ENCODE measurements around the gene GBE1.
"Not testable (repeated sequence)": the region's sequence is repeated elsewhere in the genome, so short reads cannot be mapped to it uniquely, and the experiment has no call there.

GBE1 gene

GRCh38 chr3:81765400-81765799, 4.0 kb upstream of the GBE1 start:
- DNase-seq (ENCODE audit: low spot score), result no peak
- Mint-ChIP-seq H3K9me3 (no peaks in the 10 kb centered on the region), H3K4me1 (ENCODE audit: low read depth) (peaks cover 14% of the 10 kb centered on the region), H3K36me3 (ENCODE audit: low read depth) (peaks cover 4% of the 10 kb centered on the region), H3K27ac (no peak overlapping the region), H3K4me3 (no peak overlapping the region), H3K27me3 (ENCODE audit: low read depth) (peaks cover 1% of the 10 kb centered on the region)

- Mint-ChIP-seq H3K4me3 (no peak overlapping the region), H3K27me3 (ENCODE audit: low read depth) (no peaks in the 10 kb centered on the region), H3K27ac (no peak overlapping the region), H3K4me1 (ENCODE audit: low read depth) (peaks cover 18% of the 10 kb centered on the region), H3K9me3 (no peaks in the 10 kb centered on the region), H3K36me3 (ENCODE audit: low read depth) (peaks cover 10% of the 10 kb centered on the region)
- DNase-seq (ENCODE audit: low spot score), result no peak
Observed at GRCh38 chr3:81764665-81765064, 3.2 kb upstream of the GBE1 start.

- H3K9me3 Mint-ChIP-seq, result peaks cover under 1% of the 10 kb centered on the region
- no peak overlapping the region for H3K27ac Mint-ChIP-seq
- H3K36me3 Mint-ChIP-seq (ENCODE audit: low read depth), result peaks cover 17% of the 10 kb centered on the region
- H3K27me3 Mint-ChIP-seq (ENCODE audit: low read depth), result no peaks in the 10 kb centered on the region
- DNase-seq (ENCODE audit: low spot score), result no peak
- H3K4me3 Mint-ChIP-seq, result no peak overlapping the region
- peaks cover 20% of the 10 kb centered on the region for H3K4me1 Mint-ChIP-seq (ENCODE audit: low read depth)
Observed at GRCh38 chr3:81764002-81764401, 2.6 kb upstream of the GBE1 start.

GRCh38 chr3:81763001-81763400, 1.6 kb upstream of the GBE1 start:
- peaks cover 27% of the 10 kb centered on the region for H3K36me3 Mint-ChIP-seq (ENCODE audit: low read depth)

GRCh38 chr3:81761904-81762580, 597 bp upstream of the GBE1 start:
- H3K9me3 Mint-ChIP-seq, result peaks cover 11% of the 10 kb centered on the region
- peak overlapping the region; percentile 86 for H3K27ac Mint-ChIP-seq
- H3K27me3 Mint-ChIP-seq (ENCODE audit: low read depth), result no peaks in the 10 kb centered on the region
- H3K4me1 Mint-ChIP-seq (ENCODE audit: low read depth), result peaks cover 22% of the 10 kb centered on the region
- DNase-seq (ENCODE audit: low spot score), result no peak
- H3K36me3 Mint-ChIP-seq (ENCODE audit: low read depth), result peaks cover 37% of the 10 kb centered on the region
- peak overlapping the region; percentile 89 for H3K4me3 Mint-ChIP-seq

More at GRCh38 chr3:81763001-81763400, 1.6 kb upstream of the GBE1 start:
- Mint-ChIP-seq H3K4me3 (peak overlapping the region; percentile 23), H3K27ac (peak overlapping the region; percentile 67), H3K27me3 (ENCODE audit: low read depth) (no peaks in the 10 kb centered on the region), H3K4me1 (ENCODE audit: low read depth) (peaks cover 21% of the 10 kb centered on the region), H3K9me3 (peaks cover 9% of the 10 kb centered on the region)
- DNase-seq (ENCODE audit: low spot score), result no peak

GRCh38 chr3:81760215-81760614, 1.2 kb downstream of the GBE1 start:
- Mint-ChIP-seq H3K4me1 (ENCODE audit: low read depth) (peaks cover 26% of the 10 kb centered on the region), H3K36me3 (ENCODE audit: low read depth) (peaks cover 48% of the 10 kb centered on the region), H3K4me3 (peak overlapping the region; percentile 89), H3K27ac (peak overlapping the region; percentile 97), H3K9me3 (peaks cover 11% of the 10 kb centered on the region), H3K27me3 (ENCODE audit: low read depth) (no peaks in the 10 kb centered on the region)
- no peak for DNase-seq (ENCODE audit: low spot score)

- H3K36me3 Mint-ChIP-seq (ENCODE audit: low read depth), result peaks cover 61% of the 10 kb centered on the region
- peaks cover 25% of the 10 kb centered on the region for H3K9me3 Mint-ChIP-seq
- H3K27me3 Mint-ChIP-seq (ENCODE audit: low read depth); H3K27ac Mint-ChIP-seq; DNase-seq (ENCODE audit: low spot score); H3K4me3 Mint-ChIP-seq: not testable (repeated sequence)
- H3K4me1 Mint-ChIP-seq (ENCODE audit: low read depth), result peaks cover 29% of the 10 kb centered on the region
Observed at GRCh38 chr3:81758771-81759170, 2.7 kb downstream of the GBE1 start.

- no peak for DNase-seq (ENCODE audit: low spot score)
- peaks cover 65% of the 10 kb centered on the region for H3K36me3 Mint-ChIP-seq (ENCODE audit: low read depth)
- peaks cover 25% of the 10 kb centered on the region for H3K9me3 Mint-ChIP-seq
- H3K27me3 Mint-ChIP-seq (ENCODE audit: low read depth), result no peaks in the 10 kb centered on the region
- no peak overlapping the region for H3K27ac Mint-ChIP-seq
- peaks cover 34% of the 10 kb centered on the region for H3K4me1 Mint-ChIP-seq (ENCODE audit: low read depth)
- H3K4me3 Mint-ChIP-seq, result no peak overlapping the region
Observed at GRCh38 chr3:81758275-81758674, 3.2 kb downstream of the GBE1 start.

GRCh38 chr3:81753416-81754027, 7.9 kb downstream of the GBE1 start:
- no peak for DNase-seq (ENCODE audit: low spot score)
- H3K9me3 Mint-ChIP-seq, result peaks cover 19% of the 10 kb centered on the region
- no peaks in the 10 kb centered on the region for H3K27me3 Mint-ChIP-seq (ENCODE audit: low read depth)
- H3K27ac Mint-ChIP-seq, result no peak overlapping the region
- H3K36me3 Mint-ChIP-seq (ENCODE audit: low read depth), result peaks cover 43% of the 10 kb centered on the region
- peaks cover 18% of the 10 kb centered on the region for H3K4me1 Mint-ChIP-seq (ENCODE audit: low read depth)
- no peak overlapping the region for H3K4me3 Mint-ChIP-seq

- Mint-ChIP-seq H3K27ac (no peak overlapping the region), H3K9me3 (peaks cover 13% of the 10 kb centered on the region), H3K4me3 (no peak overlapping the region), H3K4me1 (ENCODE audit: low read depth) (peaks cover 16% of the 10 kb centered on the region), H3K36me3 (ENCODE audit: low read depth) (peaks cover 36% of the 10 kb centered on the region), H3K27me3 (ENCODE audit: low read depth) (no peaks in the 10 kb centered on the region)
- DNase-seq (ENCODE audit: low spot score), result no peak
Observed at GRCh38 chr3:81752604-81753003, 8.8 kb downstream of the GBE1 start.

GRCh38 chr3:81749265-81749664, 12.2 kb downstream of the GBE1 start:
- Mint-ChIP-seq H3K4me3 (no peak overlapping the region), H3K36me3 (ENCODE audit: low read depth) (peaks cover 14% of the 10 kb centered on the region), H3K4me1 (ENCODE audit: low read depth) (peaks cover 12% of the 10 kb centered on the region), H3K9me3 (peaks cover 4% of the 10 kb centered on the region), H3K27me3 (ENCODE audit: low read depth) (no peaks in the 10 kb centered on the region), H3K27ac (no peak overlapping the region)
- DNase-seq (ENCODE audit: low spot score), result no peak

- H3K36me3 Mint-ChIP-seq (ENCODE audit: low read depth); H3K27me3 Mint-ChIP-seq (ENCODE audit: low read depth); H3K4me1 Mint-ChIP-seq (ENCODE audit: low read depth); DNase-seq (ENCODE audit: low spot score); H3K4me3 Mint-ChIP-seq; H3K27ac Mint-ChIP-seq; H3K9me3 Mint-ChIP-seq: not testable (repeated sequence)
Observed at GRCh38 chr3:81747280-81747679, 14.2 kb downstream of the GBE1 start.

GRCh38 chr3:81744366-81744765, 17.1 kb downstream of the GBE1 start:
- Mint-ChIP-seq H3K27ac (no peak overlapping the region), H3K9me3 (no peaks in the 10 kb centered on the region), H3K27me3 (ENCODE audit: low read depth) (no peaks in the 10 kb centered on the region), H3K36me3 (ENCODE audit: low read depth) (peaks cover 7% of the 10 kb centered on the region), H3K4me3 (no peak overlapping the region), H3K4me1 (ENCODE audit: low read depth) (peaks cover 3% of the 10 kb centered on the region)
- no peak for DNase-seq (ENCODE audit: low spot score)

GRCh38 chr3:81743096-81744025, 18.1 kb downstream of the GBE1 start:
- no peak overlapping the region for H3K27ac Mint-ChIP-seq

More at GRCh38 chr3:81743096-81744025, 18.1 kb downstream of the GBE1 start:
- Mint-ChIP-seq H3K36me3 (ENCODE audit: low read depth) (peaks cover 10% of the 10 kb centered on the region), H3K27me3 (ENCODE audit: low read depth) (no peaks in the 10 kb centered on the region), H3K4me3 (no peak overlapping the region), H3K4me1 (ENCODE audit: low read depth) (peaks cover 3% of the 10 kb centered on the region), H3K9me3 (no peaks in the 10 kb centered on the region)
- DNase-seq (ENCODE audit: low spot score), result no peak
